ENCODE results near the gene TBC1D7.

DNA sequence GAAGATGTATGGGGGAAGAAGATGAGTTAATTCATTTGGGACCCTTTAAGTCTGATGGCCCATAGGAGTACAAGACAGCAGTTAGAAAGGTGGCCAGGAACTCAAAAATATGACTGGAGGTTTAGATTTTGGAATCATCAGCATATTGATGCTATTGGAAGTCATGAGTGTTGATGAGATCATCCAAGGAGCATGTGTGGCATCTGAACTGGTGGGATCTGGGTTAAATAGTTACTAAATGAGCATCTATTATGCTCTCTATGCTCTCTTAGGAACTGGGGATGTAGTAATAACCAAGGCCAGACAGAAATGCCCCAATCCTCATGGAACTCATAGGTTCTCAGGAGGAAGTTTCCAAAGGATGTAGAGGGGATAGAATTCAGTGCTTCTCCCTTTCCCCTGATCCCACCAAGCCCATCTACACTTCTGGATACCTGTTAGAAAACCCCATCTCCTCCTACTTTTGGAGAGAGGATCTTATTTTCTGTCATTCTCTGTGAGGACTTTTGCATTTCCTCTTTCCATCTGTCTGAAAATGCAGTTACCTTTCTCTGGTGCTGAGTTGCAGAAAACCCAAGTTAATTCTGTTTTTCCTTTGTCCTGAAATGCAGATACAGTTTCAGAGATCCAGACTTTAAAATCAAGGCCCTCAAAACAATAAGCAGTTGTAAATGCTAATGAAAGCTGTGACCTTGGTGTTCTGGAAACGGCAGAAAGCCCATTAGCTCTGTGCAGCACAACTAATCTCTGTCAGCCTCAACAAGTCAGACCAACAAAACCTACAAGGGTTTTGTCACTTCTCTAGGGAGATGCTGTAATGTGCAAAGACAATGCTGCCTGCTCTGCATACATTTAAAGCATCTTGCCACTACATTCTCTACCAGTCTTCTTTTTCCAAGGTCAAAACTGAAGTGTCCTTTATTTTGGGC is 65.8 kb downstream of the TBC1D7 start:
- no peak for TF ChIP-seq POLR2A (IDR thresholded peaks at IDR 0.05; ENCODE audit: low read depth, low read length)
- TF ChIP-seq, protein P1, sequence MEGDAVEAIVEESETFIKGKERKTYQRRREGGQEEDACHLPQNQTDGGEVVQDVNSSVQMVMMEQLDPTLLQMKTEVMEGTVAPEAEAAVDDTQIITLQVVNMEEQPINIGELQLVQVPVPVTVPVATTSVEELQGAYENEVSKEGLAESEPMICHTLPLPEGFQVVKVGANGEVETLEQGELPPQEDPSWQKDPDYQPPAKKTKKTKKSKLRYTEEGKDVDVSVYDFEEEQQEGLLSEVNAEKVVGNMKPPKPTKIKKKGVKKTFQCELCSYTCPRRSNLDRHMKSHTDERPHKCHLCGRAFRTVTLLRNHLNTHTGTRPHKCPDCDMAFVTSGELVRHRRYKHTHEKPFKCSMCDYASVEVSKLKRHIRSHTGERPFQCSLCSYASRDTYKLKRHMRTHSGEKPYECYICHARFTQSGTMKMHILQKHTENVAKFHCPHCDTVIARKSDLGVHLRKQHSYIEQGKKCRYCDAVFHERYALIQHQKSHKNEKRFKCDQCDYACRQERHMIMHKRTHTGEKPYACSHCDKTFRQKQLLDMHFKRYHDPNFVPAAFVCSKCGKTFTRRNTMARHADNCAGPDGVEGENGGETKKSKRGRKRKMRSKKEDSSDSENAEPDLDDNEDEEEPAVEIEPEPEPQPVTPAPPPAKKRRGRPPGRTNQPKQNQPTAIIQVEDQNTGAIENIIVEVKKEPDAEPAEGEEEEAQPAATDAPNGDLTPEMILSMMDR (conservative IDR thresholded peaks at IDR 0.05; ENCODE audit: low read depth, low read length), result no peak
- no peak for TF ChIP-seq USF2 (IDR thresholded peaks at IDR 0.05; ENCODE audit: low read depth, low read length)
- no peak for TF ChIP-seq RAD21 (IDR thresholded peaks at IDR 0.05; ENCODE audit: low read length)
- no peak for TF ChIP-seq MAFK (IDR thresholded peaks at IDR 0.05; ENCODE audit: low read depth, low read length)
- TF ChIP-seq MXI1 (IDR thresholded peaks at IDR 0.05; ENCODE audit: borderline replicate concordance, low read depth, low read length), result no peak
- TF ChIP-seq RCOR1 (IDR thresholded peaks at IDR 0.05; ENCODE audit: insufficient replicate concordance, low read length), result no peak
- no peak for TF ChIP-seq MAZ (IDR thresholded peaks at IDR 0.05; ENCODE audit: borderline replicate concordance, low read depth, low read length)
- no peak for TF ChIP-seq CEBPB (IDR thresholded peaks at IDR 0.05; ENCODE audit: low read depth, low read length)
- no peak for TF ChIP-seq RFX5 (IDR thresholded peaks at IDR 0.05; ENCODE audit: low read depth, low read length)
- no peak for TF ChIP-seq BHLHE40 (IDR thresholded peaks at IDR 0.05; ENCODE audit: low read depth, low read length)
- TF ChIP-seq SMC3 (IDR thresholded peaks at IDR 0.05; ENCODE audit: low read depth, low read length), result no peak
- no peak for TF ChIP-seq NFE2L2 (IDR thresholded peaks at IDR 0.05; ENCODE audit: low read depth, low read length)
- TF ChIP-seq CHD1 (IDR thresholded peaks at IDR 0.05; ENCODE audit: low read depth, low read length), result no peak
